NCI-H128 (cell line): Measurements from ENCODE around the gene PCCA.

Experiments
- DNase-seq: peaks from one replicate; lab custom pipeline; 2025; ENCODE audit not compliant: unreplicated experiment; lab: John Stamatoyannopoulos, UW

PCCA gene

GRCh38 chr13:100451923-100452322 is 363.0 kb downstream of the PCCA start:
- no peak for DNase-seq

GRCh38 chr13:100454876-100455275 is 366.0 kb downstream of the PCCA start:
- no peak for DNase-seq

GRCh38 chr13:100458673-100459072 is 369.8 kb downstream of the PCCA start:
- DNase-seq, result no peak

GRCh38 chr13:100459747-100460146 is 370.9 kb downstream of the PCCA start:
- no peak for DNase-seq

GRCh38 chr13:100460266-100460665 is 371.4 kb downstream of the PCCA start:
- no peak for DNase-seq

- DNase-seq, result no peak
Observed at GRCh38 chr13:100460791-100461190, 371.9 kb downstream of the PCCA start.

- peak; percentile 57 for DNase-seq
Observed at GRCh38 chr13:100461309-100462030, 372.6 kb downstream of the PCCA start.

- no peak for DNase-seq
Observed at GRCh38 chr13:100464006-100464405, 375.1 kb downstream of the PCCA start.

GRCh38 chr13:100465558-100465957 is 376.7 kb downstream of the PCCA start:
- DNase-seq, result no peak

GRCh38 chr13:100470866-100471505 is 382.1 kb downstream of the PCCA start:
- DNase-seq, result no peak

GRCh38 chr13:100473087-100473486 is 384.2 kb downstream of the PCCA start:
- no peak for DNase-seq

- no peak for DNase-seq
Observed at GRCh38 chr13:100473501-100474044, 384.7 kb downstream of the PCCA start.

GRCh38 chr13:100476963-100477362 is 388.1 kb downstream of the PCCA start:
- DNase-seq, result no peak

- DNase-seq, result no peak
Observed at GRCh38 chr13:100478107-100478809, 389.4 kb downstream of the PCCA start.

GRCh38 chr13:100480676-100481075 is 391.8 kb downstream of the PCCA start:
- no peak for DNase-seq

- no peak for DNase-seq
Observed at GRCh38 chr13:100483139-100483538, 394.2 kb downstream of the PCCA start.

GRCh38 chr13:100483841-100484381 is 395.0 kb downstream of the PCCA start:
- no peak for DNase-seq

- no peak for DNase-seq
Observed at GRCh38 chr13:100484702-100485101, 395.8 kb downstream of the PCCA start.

- no peak for DNase-seq
Observed at GRCh38 chr13:100485265-100485664, 396.4 kb downstream of the PCCA start.

- DNase-seq, result peak; percentile 80
Observed at GRCh38 chr13:100490692-100491091, 401.8 kb downstream of the PCCA start.

- DNase-seq, result no peak
Observed at GRCh38 chr13:100491164-100491842, 402.4 kb downstream of the PCCA start.
